ENCODE data around the gene MAST4.

The MAST4 gene

DNA sequence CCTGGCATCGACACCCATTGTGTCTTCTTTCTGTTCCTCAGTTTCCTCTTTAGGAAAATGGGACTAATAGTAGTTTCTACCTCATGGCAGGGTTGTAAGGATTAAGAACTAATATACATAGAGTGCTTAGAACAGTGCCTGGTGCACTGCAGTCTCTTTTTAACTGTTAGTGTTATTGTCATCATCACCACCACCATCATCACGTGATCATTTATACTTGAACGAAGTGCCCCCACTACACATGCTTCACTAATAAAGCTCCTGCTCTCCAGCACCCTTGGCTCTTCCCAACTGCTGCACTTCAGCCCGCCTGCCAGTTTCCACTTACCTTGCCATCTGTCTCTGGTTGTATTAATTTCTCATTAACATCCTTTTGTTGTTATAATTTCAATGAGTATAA, 35.8 kb upstream of the MAST4 start:
- Histone ChIP-seq H2BK120ac (ENCODE audit: low read depth, low read length) (no peak overlapping the region), H4K91ac (ENCODE audit: low read length) (no peak overlapping the region), H3K36me3 (ENCODE audit: control insufficient read depth in 1 of 2, insufficient read depth in 2 of 2, low read depth in 1 of 2, low read length in 2 of 2) (no peaks in the 10 kb centered on the region), H3K18ac (ENCODE audit: low read depth in 1 of 2, low read length in 2 of 2) (no peak overlapping the region), H3K79me1 (replicated peaks; ENCODE audit: low read length, poor library complexity, severe bottlenecking) (no peaks in the 10 kb centered on the region), H3K23ac (ENCODE audit: low read length in 2 of 2) (no peak overlapping the region), H2AFZ (ENCODE audit: low read depth, low read length) (no peak overlapping the region), H2AK5ac (ENCODE audit: low read length, severe bottlenecking) (no peak overlapping the region), H3K27ac (ENCODE audit: low read length, poor library complexity, severe bottlenecking) (no peak overlapping the region), H2BK12ac (ENCODE audit: low read length in 2 of 2) (no peak overlapping the region), H3K4me3 (ENCODE audit: insufficient read depth in 1 of 2, low read depth in 1 of 2, low read length in 2 of 2) (no peak overlapping the region), H4K8ac (ENCODE audit: low read length) (no peak overlapping the region), H3K9ac (ENCODE audit: low read length) (no peak overlapping the region), H3K4me1 (ENCODE audit: control insufficient read depth, insufficient read depth, low read depth, low read length) (no peaks in the 10 kb centered on the region), H2BK15ac (ENCODE audit: low read depth, poor library complexity, severe bottlenecking) (no peak overlapping the region), H2BK5ac (ENCODE audit: low read depth, low read length, poor library complexity, severe bottlenecking) (no peak overlapping the region), H3K9me3 (ENCODE audit: control insufficient read depth, low read length) (peaks cover 3% of the 10 kb centered on the region), H3K14ac (ENCODE audit: low read length in 2 of 2) (no peak overlapping the region), H3K27me3 (ENCODE audit: control insufficient read depth in 1 of 2, insufficient read depth in 1 of 2, low read length in 2 of 2) (peaks cover 0 to 10% of the 10 kb centered on the region in 2 experiments), H3K4me2 (ENCODE audit: low read length, poor library complexity, severe bottlenecking) (no peak overlapping the region), H3K4ac (ENCODE audit: low read depth in 1 of 2, low read length in 2 of 2) (no peak overlapping the region)
- 86% methylated on average over 4 of the region's 4 CpGs for WGBS
- no peak for DNase-seq

DNA sequence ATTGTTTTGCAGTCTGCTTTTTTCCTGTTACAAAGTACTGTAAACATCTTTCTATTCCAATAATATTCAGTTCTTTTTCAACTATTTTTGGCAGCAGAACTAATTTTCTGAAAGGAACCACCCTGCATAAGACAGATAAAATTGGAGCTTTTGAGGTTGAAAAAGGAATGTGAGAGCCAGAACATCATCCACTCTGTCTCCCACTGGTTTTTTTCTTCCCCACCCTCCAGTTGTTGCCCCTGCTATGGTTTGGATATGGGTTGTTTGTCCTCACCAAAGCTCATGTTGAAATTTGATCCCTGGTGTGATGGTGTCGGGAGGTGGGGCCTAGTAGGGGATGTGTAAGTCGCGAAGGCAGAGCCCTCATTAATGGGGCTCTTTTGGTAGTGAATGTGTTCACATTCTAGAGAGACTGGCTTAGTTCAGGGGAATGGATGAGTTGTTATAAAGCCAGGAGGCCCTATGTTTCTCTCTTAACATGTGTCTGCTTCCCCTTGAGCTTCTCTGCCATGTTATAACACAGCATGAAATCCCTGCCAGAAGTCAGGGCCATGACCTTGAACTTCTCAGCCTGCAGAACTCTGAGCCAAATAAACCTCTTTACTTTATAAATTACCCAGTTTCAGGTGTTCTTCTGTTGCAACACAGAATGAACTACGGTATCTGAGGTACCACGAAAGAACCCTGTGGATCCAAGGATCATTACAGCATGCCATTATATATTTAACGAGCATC, 34.8 kb upstream of the MAST4 start:
- H3K4me1 ChIP-seq (ENCODE audit: control insufficient read depth, insufficient read depth, low read depth, low read length) = no peaks in the 10 kb centered on the region
- peaks cover 3% of the 10 kb centered on the region for H3K9me3 ChIP-seq (ENCODE audit: control insufficient read depth, low read length)
- H2BK12ac ChIP-seq (ENCODE audit: low read length in 2 of 2) = no peak overlapping the region
- WGBS = 91% methylated on average over 6 of the region's 6 CpGs
- no peak overlapping the region for H3K14ac ChIP-seq (ENCODE audit: low read length in 2 of 2)
- no peak overlapping the region for H3K23ac ChIP-seq (ENCODE audit: low read length in 2 of 2)
- H2BK120ac ChIP-seq (ENCODE audit: low read depth, low read length) = no peak overlapping the region
- H4K91ac ChIP-seq (ENCODE audit: low read length) = no peak overlapping the region
- H3K4me2 ChIP-seq (ENCODE audit: low read length, poor library complexity, severe bottlenecking) = no peak overlapping the region
- no peak overlapping the region for H3K27ac ChIP-seq (ENCODE audit: low read length, poor library complexity, severe bottlenecking)
- no peaks in the 10 kb centered on the region for H3K36me3 ChIP-seq (ENCODE audit: control insufficient read depth in 1 of 2, insufficient read depth in 2 of 2, low read depth in 1 of 2, low read length in 2 of 2)
- no peak overlapping the region for H3K4ac ChIP-seq (ENCODE audit: low read depth in 1 of 2, low read length in 2 of 2)
- H2BK5ac ChIP-seq (ENCODE audit: low read depth, low read length, poor library complexity, severe bottlenecking) = no peak overlapping the region
- DNase-seq = no peak
- H2AK5ac ChIP-seq (ENCODE audit: low read length, severe bottlenecking) = no peak overlapping the region
- no peaks in the 10 kb centered on the region for H3K79me1 ChIP-seq (replicated peaks; ENCODE audit: low read length, poor library complexity, severe bottlenecking)
- no peak overlapping the region for H4K8ac ChIP-seq (ENCODE audit: low read length)
- H3K27me3 ChIP-seq (ENCODE audit: control insufficient read depth in 1 of 2, insufficient read depth in 1 of 2, low read length in 2 of 2) = peaks cover 0 to 10% of the 10 kb centered on the region in 2 experiments
- no peak overlapping the region for H3K9ac ChIP-seq (ENCODE audit: low read length)
- H2BK15ac ChIP-seq (ENCODE audit: low read depth, poor library complexity, severe bottlenecking) = no peak overlapping the region
- no peak overlapping the region for H3K4me3 ChIP-seq (ENCODE audit: insufficient read depth in 1 of 2, low read depth in 1 of 2, low read length in 2 of 2)
- H3K18ac ChIP-seq (ENCODE audit: low read depth in 1 of 2, low read length in 2 of 2) = no peak overlapping the region
- no peak overlapping the region for H2AFZ ChIP-seq (ENCODE audit: low read depth, low read length)

DNA sequence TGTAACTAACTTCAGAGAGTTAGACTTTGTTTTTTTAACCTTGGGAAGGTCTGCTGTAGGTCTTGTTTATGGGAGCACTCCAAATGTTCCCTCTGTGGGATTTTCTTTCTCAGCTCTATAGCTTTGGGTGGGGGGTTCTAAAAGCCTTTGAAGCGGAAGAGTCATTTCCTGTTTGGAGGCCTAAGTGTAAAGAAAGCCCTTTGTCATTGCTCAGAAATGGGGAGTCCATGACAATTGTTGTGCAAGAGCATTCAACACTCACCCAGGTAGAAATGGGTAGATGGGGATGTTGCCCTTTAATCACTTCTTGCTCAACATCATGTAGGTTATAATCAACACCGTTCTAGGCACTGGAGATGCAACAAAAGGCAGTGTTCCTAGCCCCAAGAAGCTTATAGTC, 30.3 kb upstream of the MAST4 start:
- Histone ChIP-seq H3K36me3 (ENCODE audit: control insufficient read depth in 1 of 2, insufficient read depth in 2 of 2, low read depth in 1 of 2, low read length in 2 of 2) (no peaks in the 10 kb centered on the region), H2BK120ac (ENCODE audit: low read depth, low read length) (no peak overlapping the region), H3K4me2 (ENCODE audit: low read length, poor library complexity, severe bottlenecking) (no peak overlapping the region), H3K4ac (ENCODE audit: low read depth in 1 of 2, low read length in 2 of 2) (no peak overlapping the region), H3K14ac (ENCODE audit: low read length in 2 of 2) (no peak overlapping the region), H2BK12ac (ENCODE audit: low read length in 2 of 2) (no peak overlapping the region), H3K4me3 (ENCODE audit: insufficient read depth in 1 of 2, low read depth in 1 of 2, low read length in 2 of 2) (no peak overlapping the region), H2BK15ac (ENCODE audit: low read depth, poor library complexity, severe bottlenecking) (no peak overlapping the region), H4K91ac (ENCODE audit: low read length) (no peak overlapping the region), H2BK5ac (ENCODE audit: low read depth, low read length, poor library complexity, severe bottlenecking) (no peak overlapping the region), H3K9me3 (ENCODE audit: control insufficient read depth, low read length) (peaks cover 3% of the 10 kb centered on the region), H3K27ac (ENCODE audit: low read length, poor library complexity, severe bottlenecking) (no peak overlapping the region), H3K4me1 (ENCODE audit: control insufficient read depth, insufficient read depth, low read depth, low read length) (no peaks in the 10 kb centered on the region), H2AK5ac (ENCODE audit: low read length, severe bottlenecking) (no peak overlapping the region), H3K9ac (ENCODE audit: low read length) (no peak overlapping the region), H3K79me1 (replicated peaks; ENCODE audit: low read length, poor library complexity, severe bottlenecking) (no peaks in the 10 kb centered on the region), H3K23ac (ENCODE audit: low read length in 2 of 2) (no peak overlapping the region), H3K27me3 (ENCODE audit: control insufficient read depth in 1 of 2, insufficient read depth in 1 of 2, low read length in 2 of 2) (peaks cover 0 to 24% of the 10 kb centered on the region in 2 experiments), H4K8ac (ENCODE audit: low read length) (no peak overlapping the region), H2AFZ (ENCODE audit: low read depth, low read length) (no peak overlapping the region), H3K18ac (ENCODE audit: low read depth in 1 of 2, low read length in 2 of 2) (no peak overlapping the region)
- no peak for DNase-seq
- WGBS = 91% methylated on average over 2 of the region's 2 CpGs

DNA sequence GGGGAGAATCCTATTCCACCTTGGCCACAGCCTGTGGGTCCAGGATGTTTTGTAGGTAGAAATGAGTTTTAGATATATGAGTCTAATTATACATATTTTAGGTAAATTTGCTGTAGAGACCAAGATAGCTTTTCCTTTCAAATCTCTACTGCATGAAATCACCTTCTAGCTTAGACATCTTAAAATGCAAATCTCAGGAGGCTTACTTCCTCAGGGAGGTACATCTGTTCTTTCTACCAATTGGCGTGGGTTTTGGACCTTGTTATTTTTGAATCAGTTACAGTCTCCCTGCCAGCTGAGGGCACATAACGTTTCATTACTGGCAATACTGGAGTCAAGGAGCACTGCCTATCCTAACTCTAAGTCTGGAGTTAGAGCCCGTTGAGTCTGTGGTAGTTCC, 28.7 kb upstream of the MAST4 start:
- Histone ChIP-seq H2BK120ac (ENCODE audit: low read depth, low read length) (no peak overlapping the region), H3K36me3 (ENCODE audit: control insufficient read depth in 1 of 2, insufficient read depth in 2 of 2, low read depth in 1 of 2, low read length in 2 of 2) (no peaks in the 10 kb centered on the region), H3K18ac (ENCODE audit: low read depth in 1 of 2, low read length in 2 of 2) (no peak overlapping the region), H3K4me3 (ENCODE audit: insufficient read depth in 1 of 2, low read depth in 1 of 2, low read length in 2 of 2) (no peak overlapping the region), H3K9me3 (ENCODE audit: control insufficient read depth, low read length) (peaks cover 2% of the 10 kb centered on the region), H4K8ac (ENCODE audit: low read length) (no peak overlapping the region), H3K4ac (ENCODE audit: low read depth in 1 of 2, low read length in 2 of 2) (no peak overlapping the region), H2AFZ (ENCODE audit: low read depth, low read length) (no peak overlapping the region), H3K79me1 (replicated peaks; ENCODE audit: low read length, poor library complexity, severe bottlenecking) (no peaks in the 10 kb centered on the region), H3K4me1 (ENCODE audit: control insufficient read depth, insufficient read depth, low read depth, low read length) (no peaks in the 10 kb centered on the region), H3K4me2 (ENCODE audit: low read length, poor library complexity, severe bottlenecking) (no peak overlapping the region), H3K27me3 (ENCODE audit: control insufficient read depth in 1 of 2, insufficient read depth in 1 of 2, low read length in 2 of 2) (peaks cover 0 to 27% of the 10 kb centered on the region in 2 experiments), H3K9ac (ENCODE audit: low read length) (no peak overlapping the region), H2AK5ac (ENCODE audit: low read length, severe bottlenecking) (no peak overlapping the region), H2BK5ac (ENCODE audit: low read depth, low read length, poor library complexity, severe bottlenecking) (no peak overlapping the region), H2BK12ac (ENCODE audit: low read length in 2 of 2) (no peak overlapping the region), H2BK15ac (ENCODE audit: low read depth, poor library complexity, severe bottlenecking) (no peak overlapping the region), H3K27ac (ENCODE audit: low read length, poor library complexity, severe bottlenecking) (no peak overlapping the region), H4K91ac (ENCODE audit: low read length) (no peak overlapping the region), H3K14ac (ENCODE audit: low read length in 2 of 2) (no peak overlapping the region), H3K23ac (ENCODE audit: low read length in 2 of 2) (no peak overlapping the region)
- no peak for DNase-seq
- 77% methylated on average over 2 of the region's 3 CpGs for WGBS
